Measurements from ENCODE around the gene PPAT.
A peak's percentile ranks its signal among the peaks of the same experiment; 100 is the strongest.

Gene PPAT

GRCh38 chr4:56424697-56425514, 10.5 kb downstream of the PPAT start:
- Histone ChIP-seq H3K36me3 (replicated peaks) (0 out of 2 replicates have a peak, but pooled peaks cover 4% of the 10 kb centered on the region), H3K27me3 (ENCODE audit: low read depth) (no peaks in the 10 kb centered on the region), H3K9me3 (no peaks in the 10 kb centered on the region), H3K4me3 (no peak overlapping the region), H3K4me1 (peaks cover 12% of the 10 kb centered on the region)
- DNase-seq (ENCODE audit: low spot score in 2 of 2), result peak in 1 of 2 experiments; percentile 39
- in situ Hi-C loops (cut with MboI; ENCODE audit: low sequenced_read_pairs), result no loop called here

- no peak for DNase-seq (ENCODE audit: low spot score in 2 of 2)
- H3K9me3 ChIP-seq, result no peaks in the 10 kb centered on the region
- in situ Hi-C loops (cut with MboI; ENCODE audit: low sequenced_read_pairs), result no loop called here
- 0 out of 2 replicates have a peak, but pooled peaks cover 4% of the 10 kb centered on the region for H3K36me3 ChIP-seq (replicated peaks)
- H3K27me3 ChIP-seq (ENCODE audit: low read depth), result no peaks in the 10 kb centered on the region
- H3K4me1 ChIP-seq, result peaks cover 12% of the 10 kb centered on the region
- H3K4me3 ChIP-seq, result no peak overlapping the region
Measured at GRCh38 chr4:56424176-56424575, 11.2 kb downstream of the PPAT start.

DNA sequence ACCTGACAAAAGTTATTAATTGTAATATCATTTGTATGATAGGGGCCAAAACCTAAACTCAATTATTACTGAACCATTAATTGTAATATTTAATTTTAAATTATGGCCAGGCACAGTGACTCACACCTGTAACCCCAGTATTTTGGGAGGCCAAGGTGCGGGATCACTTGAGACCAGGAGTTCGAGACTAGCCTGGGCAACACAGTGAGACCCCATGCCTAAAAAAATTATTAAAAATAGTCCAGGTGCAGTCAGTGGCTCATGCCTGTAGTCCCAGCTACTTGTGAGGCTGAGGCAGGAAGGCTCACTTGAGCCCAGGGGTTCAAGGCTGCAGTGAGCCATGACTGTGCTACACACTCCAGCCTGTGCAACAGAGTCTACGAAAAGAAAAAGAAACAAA, 18.0 kb downstream of the PPAT start:
- no peak for DNase-seq (ENCODE audit: low spot score in 2 of 2)
- Histone ChIP-seq H3K4me3 (no peak overlapping the region), H3K4me1 (no peaks in the 10 kb centered on the region), H3K9me3 (no peaks in the 10 kb centered on the region), H3K36me3 (replicated peaks) (0 out of 2 replicates have a peak, but pooled peaks cover under 1% of the 10 kb centered on the region), H3K27me3 (ENCODE audit: low read depth) (no peaks in the 10 kb centered on the region)
- in situ Hi-C loops (cut with MboI; ENCODE audit: low sequenced_read_pairs), result no loop called here

GRCh38 chr4:56416349-56416748, 19.1 kb downstream of the PPAT start:
- no peaks in the 10 kb centered on the region for H3K27me3 ChIP-seq (ENCODE audit: low read depth)
- H3K9me3 ChIP-seq, result no peaks in the 10 kb centered on the region
- no peak overlapping the region for H3K4me3 ChIP-seq
- in situ Hi-C loops (cut with MboI; ENCODE audit: low sequenced_read_pairs), result no loop called here
- H3K36me3 ChIP-seq (replicated peaks), result no peaks in the 10 kb centered on the region
- H3K4me1 ChIP-seq, result peaks cover 6% of the 10 kb centered on the region
- no peak for DNase-seq (ENCODE audit: low spot score in 2 of 2)

DNA sequence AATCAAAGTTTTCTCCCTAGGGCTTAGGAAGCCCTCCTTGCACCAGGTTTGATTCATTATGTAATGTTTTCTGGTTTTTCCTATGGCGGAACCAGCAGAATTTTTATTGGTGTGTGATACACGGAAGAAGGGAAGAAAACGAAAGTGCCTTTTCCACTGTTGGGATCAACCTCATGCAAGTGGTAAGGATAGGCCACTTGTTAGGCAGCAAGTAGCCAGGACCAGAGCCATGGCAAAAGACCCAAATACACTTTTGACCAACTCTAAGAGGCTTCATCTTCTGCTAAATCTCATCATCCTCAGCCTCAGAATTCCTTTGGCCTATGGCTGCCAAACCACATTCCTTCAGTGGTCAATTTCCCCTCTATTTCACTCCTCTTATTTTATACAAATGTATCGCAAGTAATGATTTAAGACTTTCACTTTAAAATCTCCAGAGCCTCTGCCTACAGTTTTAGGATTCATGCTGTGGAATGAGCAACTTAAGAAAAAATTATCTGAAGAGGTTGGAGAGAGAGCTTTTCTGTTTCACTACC, 21.2 kb downstream of the PPAT start:
- Histone ChIP-seq H3K4me1 (peaks cover 20% of the 10 kb centered on the region), H3K4me3 (no peak overlapping the region), H3K36me3 (replicated peaks) (no peaks in the 10 kb centered on the region), H3K27me3 (ENCODE audit: low read depth) (no peaks in the 10 kb centered on the region), H3K9me3 (no peaks in the 10 kb centered on the region)
- in situ Hi-C loops (cut with MboI; ENCODE audit: low sequenced_read_pairs), result no loop called here
- no peak for DNase-seq (ENCODE audit: low spot score in 2 of 2)

DNA sequence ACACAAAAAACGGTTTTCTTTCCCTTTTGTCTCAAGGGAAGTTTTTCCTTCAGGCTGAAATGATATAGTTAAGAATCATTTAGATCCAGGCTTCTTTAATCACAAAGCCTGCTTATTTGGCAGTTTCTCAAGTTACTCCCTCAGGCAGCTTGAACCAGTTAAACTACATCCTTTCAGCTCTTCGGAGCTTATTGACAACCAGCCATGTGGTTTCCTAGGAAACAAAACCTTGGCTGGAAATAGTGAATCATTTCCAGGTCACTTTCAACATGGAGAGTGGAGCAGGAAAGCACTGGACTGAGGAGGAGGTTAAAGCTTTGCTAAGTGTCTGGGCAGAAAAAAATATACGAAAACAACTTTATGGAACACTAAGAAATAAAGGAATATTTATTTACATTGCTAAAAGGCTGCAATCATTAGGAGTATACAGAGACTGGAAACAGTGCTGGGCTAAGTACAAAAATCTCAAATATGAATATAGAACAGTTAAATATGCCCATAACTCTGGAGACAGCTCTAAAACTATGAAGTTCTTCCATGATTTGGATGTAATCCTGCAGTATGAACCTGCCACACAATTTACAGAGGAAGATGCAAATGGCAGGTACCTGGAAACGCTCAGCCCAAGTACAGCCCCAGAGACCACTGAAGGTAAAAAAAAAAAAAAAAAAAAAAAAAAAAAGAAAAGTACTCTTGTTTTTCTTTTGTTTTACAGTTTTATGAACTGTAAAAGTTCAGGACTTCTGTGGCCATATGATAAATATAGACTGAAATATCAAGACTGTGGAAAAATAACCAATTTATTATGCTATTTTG, 25.0 kb downstream of the PPAT start:
- DNase-seq (ENCODE audit: low spot score in 2 of 2), result peak; percentile 71 to 97
- Histone ChIP-seq H3K36me3 (replicated peaks) (peaks cover 16% of the 10 kb centered on the region), H3K4me1 (peaks cover 20% of the 10 kb centered on the region), H3K27me3 (ENCODE audit: low read depth) (no peaks in the 10 kb centered on the region), H3K9me3 (no peaks in the 10 kb centered on the region), H3K4me3 (peak overlapping the region; percentile 8; the same call in 1 of the 2 replicates)
- in situ Hi-C loops (cut with MboI; ENCODE audit: low sequenced_read_pairs), result no loop called here

GRCh38 chr4:56409511-56410090, 25.8 kb downstream of the PPAT start:
- H3K4me3 ChIP-seq, result no peak overlapping the region

GRCh38 chr4:56408978-56409377, 26.4 kb downstream of the PPAT start:
- Histone ChIP-seq H3K27me3 (ENCODE audit: low read depth) (no peaks in the 10 kb centered on the region), H3K4me3 (no peak overlapping the region), H3K4me1 (peaks cover 20% of the 10 kb centered on the region), H3K9me3 (no peaks in the 10 kb centered on the region), H3K36me3 (replicated peaks) (peaks cover 25% of the 10 kb centered on the region)
- in situ Hi-C loops (cut with MboI; ENCODE audit: low sequenced_read_pairs), result no loop called here
- DNase-seq (ENCODE audit: low spot score in 2 of 2), result no peak

More at GRCh38 chr4:56409511-56410090, 25.8 kb downstream of the PPAT start:
- H3K27me3 ChIP-seq (ENCODE audit: low read depth), result no peaks in the 10 kb centered on the region
- no peaks in the 10 kb centered on the region for H3K9me3 ChIP-seq
- peaks cover 23% of the 10 kb centered on the region for H3K36me3 ChIP-seq (replicated peaks)
- peaks cover 20% of the 10 kb centered on the region for H3K4me1 ChIP-seq
- in situ Hi-C loops (cut with MboI; ENCODE audit: low sequenced_read_pairs), result no loop called here
- no peak for DNase-seq (ENCODE audit: low spot score in 2 of 2)

- no peak for DNase-seq (ENCODE audit: low spot score in 2 of 2)
- H3K36me3 ChIP-seq (replicated peaks), result peaks cover 48% of the 10 kb centered on the region
Measured at GRCh38 chr4:56406151-56406550, 29.3 kb downstream of the PPAT start.

GRCh38 chr4:56405016-56405415, 30.4 kb downstream of the PPAT start:
- in situ Hi-C loops (cut with MboI; ENCODE audit: low sequenced_read_pairs), result no loop called here
- Histone ChIP-seq H3K4me3 (no peak overlapping the region), H3K4me1 (peaks cover 12% of the 10 kb centered on the region), H3K36me3 (replicated peaks) (peaks cover 58% of the 10 kb centered on the region), H3K27me3 (ENCODE audit: low read depth) (no peaks in the 10 kb centered on the region), H3K9me3 (no peaks in the 10 kb centered on the region)
- DNase-seq (ENCODE audit: low spot score in 2 of 2), result no peak

More at GRCh38 chr4:56406151-56406550, 29.3 kb downstream of the PPAT start:
- in situ Hi-C loops (cut with MboI; ENCODE audit: low sequenced_read_pairs), result no loop called here
- H3K27me3 ChIP-seq (ENCODE audit: low read depth), result no peaks in the 10 kb centered on the region
- H3K9me3 ChIP-seq, result no peaks in the 10 kb centered on the region
- peaks cover 14% of the 10 kb centered on the region for H3K4me1 ChIP-seq
- H3K4me3 ChIP-seq, result no peak overlapping the region

DNA sequence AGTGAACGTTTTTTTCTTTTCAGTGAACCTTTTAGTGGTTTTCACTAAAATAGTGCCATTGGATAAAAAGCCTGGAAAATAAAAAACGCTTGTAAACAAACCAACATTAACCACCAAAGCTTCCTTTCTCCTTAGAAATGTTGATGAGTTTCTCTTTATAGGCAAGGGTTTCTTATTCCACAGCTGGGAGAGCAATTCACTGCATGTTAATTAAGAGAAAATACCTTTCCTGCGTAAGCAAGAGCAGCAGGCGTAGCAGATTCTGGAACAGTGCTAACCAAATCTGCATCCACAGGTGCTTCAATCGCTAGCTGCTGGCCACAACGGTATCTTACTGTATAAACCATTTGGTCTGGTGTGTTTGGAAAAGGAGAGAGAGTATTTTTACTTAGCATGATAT, 34.9 kb downstream of the PPAT start:
- Histone ChIP-seq H3K36me3 (replicated peaks) (peaks cover 67% of the 10 kb centered on the region), H3K9me3 (no peaks in the 10 kb centered on the region), H3K27me3 (ENCODE audit: low read depth) (no peaks in the 10 kb centered on the region), H3K4me1 (peaks cover 14% of the 10 kb centered on the region), H3K4me3 (no peak overlapping the region)
- in situ Hi-C loops (cut with MboI; ENCODE audit: low sequenced_read_pairs), result no loop called here
- DNase-seq (ENCODE audit: low spot score in 2 of 2), result peak; percentile 15 to 56

DNA sequence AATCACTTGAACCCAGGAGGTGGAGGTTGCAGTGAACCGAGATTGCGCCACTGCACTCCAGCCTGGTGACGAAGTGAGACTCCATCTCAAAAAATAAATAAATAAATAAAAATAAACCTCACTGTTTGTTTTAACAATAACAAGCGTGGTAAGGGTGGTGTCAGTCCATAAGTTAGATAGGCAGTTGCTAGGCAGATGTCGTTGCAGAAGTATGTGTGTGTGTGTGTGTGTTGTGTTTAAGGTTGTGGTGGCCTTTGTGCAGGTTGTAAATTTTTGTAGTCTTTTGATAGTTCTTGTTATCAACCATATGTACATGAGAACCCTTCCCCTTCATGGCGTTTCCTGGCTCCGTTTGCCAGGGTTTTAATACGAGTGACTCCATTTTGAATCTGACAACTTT, 44.1 kb downstream of the PPAT start:
- no peak overlapping the region for H3K4me3 ChIP-seq
- DNase-seq (ENCODE audit: low spot score in 2 of 2), result no peak
- H3K4me1 ChIP-seq, result peaks cover under 1% of the 10 kb centered on the region
- in situ Hi-C loops (cut with MboI; ENCODE audit: low sequenced_read_pairs), result no loop called here
- no peaks in the 10 kb centered on the region for H3K9me3 ChIP-seq
- H3K27me3 ChIP-seq (ENCODE audit: low read depth), result no peaks in the 10 kb centered on the region
- H3K36me3 ChIP-seq (replicated peaks), result peaks cover 24% of the 10 kb centered on the region

DNA sequence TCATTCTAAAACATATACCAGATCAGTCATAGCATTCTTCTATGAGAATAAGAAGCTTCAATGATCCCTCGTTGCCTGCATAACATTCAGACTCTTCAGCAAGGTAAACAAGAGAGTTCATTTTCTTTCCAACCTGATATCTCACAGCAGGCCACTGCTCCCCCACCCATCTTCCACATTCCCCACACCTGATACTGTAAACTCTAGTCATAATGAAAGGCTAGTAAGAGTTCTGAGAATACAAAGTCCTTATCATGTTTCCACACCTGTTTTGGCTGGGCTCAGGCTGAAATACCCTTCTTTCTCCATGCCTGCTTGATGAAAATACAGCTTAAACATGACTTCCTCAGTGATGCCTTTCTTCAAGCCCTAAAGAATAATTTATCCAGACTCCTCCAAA, 45.9 kb downstream of the PPAT start:
- DNase-seq (ENCODE audit: low spot score in 2 of 2), result no peak
- H3K27me3 ChIP-seq (ENCODE audit: low read depth), result no peaks in the 10 kb centered on the region
- no peaks in the 10 kb centered on the region for H3K9me3 ChIP-seq
- peaks cover 3% of the 10 kb centered on the region for H3K4me1 ChIP-seq
- H3K4me3 ChIP-seq, result no peak overlapping the region; the same call in 1 of the 2 replicates
- H3K36me3 ChIP-seq (replicated peaks), result peaks cover 10% of the 10 kb centered on the region
- in situ Hi-C loops (cut with MboI; ENCODE audit: low sequenced_read_pairs), result no loop called here

All from HAP-1 (cell line).